ENCODE measurements around the gene CCDC92B.
A peak's percentile ranks its signal among the peaks of the same experiment; 100 is the strongest.
"Not testable (repeated sequence)": the region's sequence is repeated elsewhere in the genome, so short reads cannot be mapped to it uniquely, and the experiment has no call there.

The CCDC92B gene

DNA sequence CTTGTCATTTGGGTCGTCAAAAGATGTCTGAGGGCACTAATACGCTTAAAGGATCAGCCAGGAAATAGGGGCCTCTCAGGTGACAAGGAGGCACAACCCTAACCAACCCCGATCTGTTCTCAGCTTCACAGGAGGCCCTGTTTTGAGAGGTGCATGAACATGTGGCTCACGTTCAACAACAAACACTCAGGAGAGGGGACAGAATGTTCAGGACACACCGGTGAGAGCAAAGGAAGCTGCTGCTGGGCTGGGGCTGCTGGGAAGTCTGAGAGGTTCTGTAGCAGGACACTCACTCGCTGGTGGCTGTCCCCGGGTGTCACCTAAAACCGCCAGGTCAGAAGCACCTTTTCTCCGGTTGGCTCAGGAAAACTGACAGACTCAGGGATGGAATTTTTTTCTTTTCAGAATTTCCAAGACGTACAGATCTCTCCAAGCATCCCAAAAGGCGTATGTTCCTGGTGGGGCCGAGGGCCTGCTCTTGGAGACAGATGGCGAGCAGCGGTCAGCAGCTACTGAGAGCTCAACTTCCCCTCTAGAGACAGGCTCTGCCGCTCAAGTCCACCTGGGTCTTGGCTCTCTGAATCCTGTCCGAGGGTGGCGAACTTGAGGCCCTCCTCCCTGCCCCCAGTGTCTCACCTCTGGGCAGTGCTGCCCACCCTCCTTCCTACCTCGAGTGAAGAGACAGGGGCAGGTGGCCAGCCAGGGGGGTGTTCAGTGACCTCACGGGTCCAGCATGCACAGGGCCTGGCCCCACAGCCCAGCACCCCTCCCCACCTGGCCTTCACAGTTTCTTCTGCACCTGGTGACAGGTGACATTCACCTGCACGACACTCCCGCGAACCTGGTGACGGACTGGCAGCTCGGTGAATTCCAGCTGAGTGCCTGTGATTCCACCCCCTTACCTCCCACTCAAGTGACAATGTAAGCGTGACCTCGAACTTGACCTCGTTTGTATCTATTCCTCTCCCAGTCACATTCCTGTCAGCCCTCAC is 60.8 kb downstream of the CCDC92B start:
- DNase-seq: peak; percentile 12

GRCh38 chr17:2687074-2687418 is 62.4 kb downstream of the CCDC92B start:
- DNase-seq: no peak

DNA sequence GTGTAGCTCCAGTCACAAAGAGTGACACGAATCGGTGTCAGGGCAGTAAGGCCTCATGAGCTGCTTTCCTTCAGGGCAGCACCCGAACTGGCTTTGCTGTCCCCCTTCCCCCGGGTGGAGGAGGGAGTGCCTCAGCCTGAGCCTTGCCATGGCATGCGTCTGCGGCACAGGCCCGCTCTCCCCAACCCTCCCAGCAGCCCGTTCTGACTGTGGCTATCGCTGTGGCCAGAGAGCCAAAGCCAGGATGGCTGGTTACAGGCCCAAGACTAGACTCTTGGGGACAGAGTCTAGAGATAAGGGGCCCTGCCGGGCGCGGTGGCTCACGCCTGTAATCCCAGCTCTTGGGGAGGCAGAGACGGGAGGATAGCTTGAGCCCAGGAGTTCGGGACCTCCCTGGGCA is 63.8 kb downstream of the CCDC92B start:
- no peak for DNase-seq

GRCh38 chr17:2684549-2684948 is 64.9 kb downstream of the CCDC92B start:
- DNase-seq: no peak

DNA sequence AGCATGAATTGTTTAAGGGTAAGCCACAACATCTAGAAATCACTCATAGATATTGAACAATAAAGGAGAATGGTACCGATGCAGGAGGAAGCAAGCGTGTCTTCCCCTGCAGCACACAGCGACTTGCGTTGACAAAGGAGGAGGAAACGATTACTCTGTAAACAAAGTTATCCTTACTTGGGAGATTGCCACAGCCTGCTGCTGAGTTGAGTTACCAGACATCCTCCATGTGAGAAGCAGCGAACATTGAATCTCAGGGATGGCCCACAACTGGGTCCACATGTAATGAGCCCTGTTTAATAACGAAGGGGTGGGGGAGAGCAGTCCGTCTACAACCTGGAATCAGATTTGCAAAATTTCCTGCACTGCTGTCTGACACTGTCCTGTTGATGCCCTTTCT is 65.5 kb downstream of the CCDC92B start:
- DNase-seq: no peak

GRCh38 chr17:2682176-2682938 is 67.1 kb downstream of the CCDC92B start:
- DNase-seq: no peak

DNA sequence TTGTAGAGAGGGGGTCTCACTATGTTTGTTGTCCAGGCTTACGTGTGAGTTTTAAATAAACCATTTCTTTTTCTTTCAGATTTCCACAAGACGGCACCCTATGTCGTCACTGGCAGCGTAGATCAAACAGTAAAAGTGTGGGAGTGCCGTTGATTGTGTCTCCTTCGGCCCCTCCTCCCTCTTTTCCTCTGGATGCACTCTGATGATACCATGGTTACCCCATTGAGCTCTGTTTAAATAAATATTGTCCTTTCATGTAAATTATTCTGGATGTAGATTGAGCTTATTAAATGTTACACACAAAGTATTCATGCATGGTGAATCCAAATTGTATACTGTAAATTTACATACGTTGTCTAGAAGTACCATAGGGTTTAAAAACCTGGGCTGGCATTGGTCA is 67.8 kb downstream of the CCDC92B start:
- DNase-seq: no peak

- DNase-seq: no peak
These were observed 68.5 kb downstream of the CCDC92B start for GRCh38 chr17:2680961-2681360.

DNA sequence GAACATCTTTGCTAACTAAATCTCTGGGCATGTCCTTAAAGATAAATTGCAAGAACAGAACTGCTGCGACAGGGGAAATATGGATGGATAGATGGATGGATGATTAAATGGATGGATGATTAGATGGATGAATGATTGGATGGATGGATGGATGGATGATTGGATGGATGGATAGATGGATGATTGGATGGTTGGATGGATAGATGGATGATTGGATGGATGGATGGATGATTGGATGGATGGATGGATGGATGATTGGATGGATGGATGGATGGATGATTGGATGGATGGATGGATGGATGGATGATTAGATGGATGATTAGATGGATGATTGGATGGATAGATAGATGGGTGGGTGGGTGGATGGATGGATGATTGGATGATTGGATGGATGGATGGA is 70.2 kb downstream of the CCDC92B start:
- DNase-seq: not testable (repeated sequence)

Data from NCI-H2029 treated with DMSO at 0.1 percent for 48 hours (cell line).